CD4-positive, alpha-beta T cell (primary cell): ENCODE results near the gene AP2A1. TPM values are rescaled to one million over a fixed set of nuclear protein-coding genes. Genes with fewer than 3 reads are reported as not detected.

Experiments
- ATAC-seq: fragments of 200-7000 bp; cut with Tn5 transposase; one replicate; pipeline ENCODE4 v1.10.0; 2022; ENCODE audit warnings: mild to moderate bottlenecking; ENCODE audit not compliant: poor library complexity
- CTCF ChIA-PET: fragments of 350-600 bp; sonication (Branson Sonifier 250); formaldehyde crosslinking; loops from one replicate; lab custom pipeline; 2021; ENCODE audit warnings: antibody characterized with exemption, inconsistent platforms; lab: Charles Lee
- POLR2A ChIA-PET: fragments of 350-600 bp; sonication (Branson Sonifier 250); formaldehyde crosslinking; loops from one replicate; lab custom pipeline; 2021; ENCODE audit warnings: antibody characterized with exemption, inconsistent platforms; lab: Charles Lee
- DNase-seq, 14 experiments: peaks; one replicate each; pipeline ENCODE4 v3.0.0-alpha.2; 2013 to 2020; ENCODE audit warnings: mixed read lengths in 2 of 14
- H3K27ac ChIP-seq, 2 donors: one replicate each; pipeline versions ENCODE4 v1.5.1 to v1.7.0; 2013; ENCODE audit warnings: low read length in 2 of 2, low read depth in 1 of 2, mild to moderate bottlenecking in 1 of 2
- H3K27me3 ChIP-seq, 2 experiments: 1 replicate in 1 of 2; 2 replicates in 1 of 2; pipeline versions ENCODE4 v1.6.1 to v1.7.0; 2013; ENCODE audit warnings: low read length in 2 of 2, control low read depth in 1 of 2, mild to moderate bottlenecking in 1 of 2, moderate library complexity in 1 of 2; ENCODE audit not compliant: insufficient read depth in 2 of 2, control insufficient read depth in 1 of 2
- H3K36me3 ChIP-seq: one replicate; pipeline ENCODE4 v1.6.1; 2013; ENCODE audit warnings: low read length, control low read depth; ENCODE audit not compliant: insufficient read depth
- H3K4me1 ChIP-seq: one replicate; pipeline ENCODE4 v1.6.1; 2013; ENCODE audit warnings: low read length, control low read depth; ENCODE audit not compliant: insufficient read depth
- H3K4me3 ChIP-seq: one replicate; pipeline ENCODE4 v1.5.1; 2013; ENCODE audit warnings: mild to moderate bottlenecking, low read length, moderate library complexity
- H3K9me3 ChIP-seq, 2 experiments: 1 replicate in 1 of 2; 2 replicates in 1 of 2; pipeline versions ENCODE4 v1.6.1 to v1.7.0; 2013; ENCODE audit warnings: low read length in 2 of 2, mild to moderate bottlenecking in 2 of 2, control low read depth in 1 of 2, moderate library complexity in 1 of 2; ENCODE audit not compliant: control insufficient read depth in 1 of 2, insufficient read depth in 1 of 2
- H3K27ac Mint-ChIP-seq: one replicate; pipeline ENCODE4 v1.8.0; 2020; ENCODE audit warnings: mixed read lengths
- H3K27me3 Mint-ChIP-seq: one replicate; pipeline ENCODE4 v1.8.0; 2021; ENCODE audit warnings: mixed read lengths
- H3K36me3 Mint-ChIP-seq: one replicate; pipeline ENCODE4 v1.8.0; 2021; ENCODE audit warnings: low read depth, mixed read lengths
- H3K4me1 Mint-ChIP-seq: one replicate; pipeline ENCODE4 v1.8.0; 2021; ENCODE audit warnings: low read depth, mixed read lengths
- H3K4me3 Mint-ChIP-seq: one replicate; pipeline ENCODE4 v1.8.0; 2020; ENCODE audit warnings: mild to moderate bottlenecking, mixed read lengths
- H3K9me3 Mint-ChIP-seq: one replicate; pipeline ENCODE4 v1.8.0; 2020; ENCODE audit warnings: mixed read lengths
- CTCF ChIP-seq: fragments of 200-600 bp; IDR thresholded peaks from one replicate; pipeline ENCODE4 v1.8.0; 2022; ENCODE audit warnings: antibody characterized with exemption, mild to moderate bottlenecking
- intact Hi-C, 2 experiments: fragments of 100-400 bp; cut with DNase I in 1 of 2; cut with micrococcal nuclease in 1 of 2; formaldehyde crosslinking; loops; one replicate each; pipeline versions ENCODE4 v1.15.1 to v1.9.0; 2023 to 2025; cut with DNase I, micrococcal nuclease
- total RNA-seq, 174 experiments: library from RNA in 2 of 174; stranded (reverse) in 2 of 174; gene quantifications; one replicate each; pipeline ENCODE4 v1.2.3 and lab custom pipeline; 2021 to 2026

Gene AP2A1
- total RNA-seq, 2 experiments from 2014 or later = 28.2 to 28.9 TPM

GRCh38 chr19:49811328-49811727, 44.5 kb downstream of the AP2A1 start:
- peaks cover 40% of the 10 kb centered on the region for H3K4me1 ChIP-seq
- H3K4me1 Mint-ChIP-seq = peaks cover 41% of the 10 kb centered on the region
- no peaks in the 10 kb centered on the region for H3K27me3 ChIP-seq
- H3K9me3 ChIP-seq = no peaks in the 10 kb centered on the region
- H3K27me3 Mint-ChIP-seq = no peaks in the 10 kb centered on the region
- intact Hi-C loops = loop anchor here (5.0 to 10.0 kb wide), 2 partner anchors 44 to 317 kb away; partner anchors contain the start of genes AP2A1 (in 1 of the 2) and RPS11 (in 1 of the 2)
- no peaks in the 10 kb centered on the region for H3K36me3 ChIP-seq
- H3K4me3 ChIP-seq = no peak overlapping the region
- ChIA-PET POLR2A (interaction anchor here (1.5 kb wide), 1 partner anchor 45 kb away, joined by 4 read pairs; the partner anchor contains the start of gene AP2A1), CTCF (interaction anchor here (1.3 kb wide), 1 partner anchor 94 kb away, joined by 3 read pairs; no protein-coding TSS in a partner anchor)
- no peak overlapping the region for H3K27ac Mint-ChIP-seq
- no peak overlapping the region for H3K27ac ChIP-seq
- H3K9me3 Mint-ChIP-seq = no peaks in the 10 kb centered on the region
- DNase-seq (no peak), ATAC-seq (no peak)
- peak overlapping the region; percentile 95 for H3K4me3 Mint-ChIP-seq
- peaks cover 10% of the 10 kb centered on the region for H3K36me3 Mint-ChIP-seq
- TF ChIP-seq CTCF = no peak

- Mint-ChIP-seq H3K27me3 (no peaks in the 10 kb centered on the region), H3K27ac (peak overlapping the region; percentile 97), H3K36me3 (peaks cover 12% of the 10 kb centered on the region), H3K9me3 (no peaks in the 10 kb centered on the region), H3K4me1 (peaks cover 48% of the 10 kb centered on the region), H3K4me3 (peak overlapping the region; percentile 95)
- no peaks in the 10 kb centered on the region for H3K9me3 ChIP-seq
- peaks cover 50% of the 10 kb centered on the region for H3K4me1 ChIP-seq
- no peaks in the 10 kb centered on the region for H3K36me3 ChIP-seq
- no peak for TF ChIP-seq CTCF
- DNase-seq = no peak
- no peak for ATAC-seq
- intact Hi-C loops = loop anchor here (5.0 to 10.0 kb wide), 2 partner anchors 45 to 318 kb away; partner anchors contain the start of genes AP2A1 (in 1 of the 2) and RPS11 (in 1 of the 2)
- ChIA-PET POLR2A (interaction anchor here (1.0 to 2.4 kb wide), 10 partner anchors 36 to 317 kb away, joined by 3 to 24 read pairs (median 10); partner anchors contain the start of genes AKT1S1, AP2A1, BCL2L12 and IRF3), CTCF (interaction anchor here (1.1 to 1.8 kb wide), 3 partner anchors 38 to 94 kb away, joined by 3 to 8 read pairs (median 5); partner anchors contain the start of gene PTOV1)
- no peaks in the 10 kb centered on the region for H3K27me3 ChIP-seq
- peak overlapping the region; percentile 86 to 97 for H3K27ac ChIP-seq
- peak overlapping the region; percentile 87 for H3K4me3 ChIP-seq
Observed at GRCh38 chr19:49812452-49812996, 45.7 kb downstream of the AP2A1 start.

- ChIA-PET POLR2A (interaction anchor here (0.8 to 2.4 kb wide), 14 partner anchors 8 to 820 kb away, joined by 3 to 24 read pairs (median 4); partner anchors contain the start of genes AKT1S1, AP2A1, BCL2L12 and GYS1), CTCF (interaction anchor here (1.1 to 1.8 kb wide), 3 partner anchors 37 to 95 kb away, joined by 3 to 8 read pairs (median 5); partner anchors contain the start of gene PTOV1)
- Histone ChIP-seq H3K27me3 (no peaks in the 10 kb centered on the region), H3K9me3 (no peaks in the 10 kb centered on the region), H3K4me1 (peaks cover 49% of the 10 kb centered on the region), H3K36me3 (no peaks in the 10 kb centered on the region), H3K4me3 (peak within 1 kb of the TSS; percentile 87), H3K27ac (peak within 1 kb of the TSS; percentile 86 to 97)
- no peak for TF ChIP-seq CTCF
- Mint-ChIP-seq H3K9me3 (no peaks in the 10 kb centered on the region), H3K27me3 (no peaks in the 10 kb centered on the region), H3K4me3 (peak within 1 kb of the TSS; percentile 95), H3K36me3 (peaks cover 19% of the 10 kb centered on the region), H3K27ac (peak within 1 kb of the TSS; percentile 97), H3K4me1 (peaks cover 48% of the 10 kb centered on the region)
- intact Hi-C loops = loop anchor here (1.0 to 10.0 kb wide), 4 partner anchors 46 to 318 kb away; partner anchors contain the start of genes AKT1S1 (in 2 of the 2), TBC1D17 (in 2 of the 2), AP2A1 (in 1 of the 2) and RPS11 (in 1 of the 2)
- ATAC-seq = peak; percentile 57
- DNase-seq = peak; percentile 83 to 99 (median 90)
Observed at GRCh38 chr19:49812997-49813861, 46.4 kb downstream of the AP2A1 start, which contains the start of gene FUZ. Gene FUZ, minus strand, starts transcription at chr19:49813292. Its CDS starts 186 bp downstream, at chr19:49813106.
